ENCODE measurements around the gene CDK2. TPM values are rescaled to one million over a fixed set of nuclear protein-coding genes. Genes with fewer than 3 reads are reported as not detected.

Gene CDK2
- total and polyA plus RNA-seq, 9 of the 15 experiments (the other 6 are each of a cell fraction or from before 2014, with no cell fraction given) = 17.4 to 213 (median 109) TPM

- TF ChIP-seq ARID4B (CRISPR knock-in tag; IDR thresholded peaks at IDR 0.05) = peak; percentile 82
Measured at GRCh38 chr12:55974308-55974730, 7.7 kb downstream of the CDK2 start (continued).

GRCh38 chr12:55978393-55978792 is 11.8 kb downstream of the CDK2 start:
- H3K9me3 ChIP-seq (replicated peaks; ENCODE audit: control insufficient read depth, insufficient read depth, low read depth, low read length) = no peaks in the 10 kb centered on the region
- intact Hi-C loops (cut with micrococcal nuclease) = no loop called here
- ATAC-seq = no peak
- ChIA-PET POLR2A (interaction anchor here (0.7 kb wide), 1 partner anchor 149 kb away, joined by 4 read pairs; the partner anchor contains the start of gene DNAJC14), CTCF (ENCODE audit: low intra/inter-chr PET ratio) (no interaction called here)
- H2AFZ ChIP-seq (ENCODE audit: low read depth, low read length) = no peak overlapping the region
- no peak for DNase-seq (ENCODE audit: extremely low read depth in 1 of 4, low spot score in 3 of 4)
- no peak overlapping the region for H3K4me2 ChIP-seq (ENCODE audit: insufficient read depth, low read length)
- FAIRE-seq = no peak
- peaks cover 30% of the 10 kb centered on the region for H3K36me3 ChIP-seq (ENCODE audit: control insufficient read depth, insufficient read depth, low read length)
- peaks cover 10 to 21% of the 10 kb centered on the region in 2 experiments for H3K4me1 ChIP-seq (replicated peaks in 1 of 2; ENCODE audit: control insufficient read depth in 2 of 2, insufficient read depth in 2 of 2, low read length in 2 of 2)
- no peak overlapping the region for H3K27ac ChIP-seq (ENCODE audit: extremely low read depth, low read depth, low read length)
- H3K9ac ChIP-seq (ENCODE audit: insufficient read depth in 1 of 2, low read depth in 2 of 2, low read length in 2 of 2) = no peak overlapping the region
- no peak for TF ChIP-seq ZNF41 (CRISPR knock-in tag; conservative IDR thresholded peaks at IDR 0.05)
- H3K9me1 ChIP-seq (ENCODE audit: control insufficient read depth, insufficient read depth, low read length) = no peaks in the 10 kb centered on the region
- H4K20me1 ChIP-seq (replicated peaks; ENCODE audit: control insufficient read depth, insufficient read depth, low read length) = no peaks in the 10 kb centered on the region; the same call in 1 of the 2 replicates
- in situ Hi-C loops (cut with MboI) = no loop called here
- no TSS peak for BruUV-seq (replicated peaks)
- H3K27me3 ChIP-seq (ENCODE audit: control insufficient read depth in 2 of 2, insufficient read depth in 2 of 2, low read length in 2 of 2) = no peaks in the 10 kb centered on the region
- WGBS (ENCODE audit: insufficient coverage, low coverage, missing lambda C conversion rate) = 96% methylated on average over 4 of the region's 7 CpGs
- H3K4me3 ChIP-seq = no peak overlapping the region
- peaks cover 39% of the 10 kb centered on the region for H3K79me2 ChIP-seq (ENCODE audit: control insufficient read depth, insufficient read depth, low read length)
